HepG2 (cell line): Measurements from ENCODE around the gene ACAP1. TPM values are rescaled to one million over a fixed set of nuclear protein-coding genes. Genes with fewer than 3 reads are reported as not detected.
A peak's percentile ranks its signal among the peaks of the same experiment; 100 is the strongest.

Experiments used
- ATF1 ChIP-seq: IDR thresholded peaks from 2 replicates; pipeline ENCODE4 v1.6.1; 2016; ENCODE audit warnings: mild to moderate bottlenecking, control low read depth
- ATF7 ChIP-seq, 2 experiments: fragments of 450-650 bp in 1 of 2; sonication (generic) in 1 of 2; formaldehyde crosslinking in 1 of 2; IDR thresholded peaks; 2 replicates each; pipeline versions ENCODE4 v1.4.0 to v1.6.1; 2016 to 2020; ENCODE audit warnings: antibody characterized with exemption in 1 of 2, mild to moderate bottlenecking in 1 of 2, missing genetic modification reagents in 1 of 2
- BCLAF1 ChIP-seq: fragments of 450-650 bp; IDR thresholded peaks from 2 replicates; pipeline ENCODE4 v1.6.1; 2017; ENCODE audit warnings: mild to moderate bottlenecking
- CSRNP2 ChIP-seq: sonication (generic); formaldehyde crosslinking; conservative IDR thresholded peaks from 2 replicates; pipeline ENCODE4 v1.8.0; 2022; ENCODE audit warnings: low read depth, missing genetic modification reagents
- HIVEP1 ChIP-seq: sonication (generic); formaldehyde crosslinking; IDR thresholded peaks from 2 replicates; pipeline ENCODE4 v1.4.0; 2020; ENCODE audit warnings: mild to moderate bottlenecking, missing genetic modification reagents
- HMG20B ChIP-seq: conservative IDR thresholded peaks from 2 replicates; pipeline ENCODE4 v1.6.1; 2016; ENCODE audit warnings: missing genetic modification reagents, missing compliant biosample characterization
- IRF9 ChIP-seq: sonication (generic); formaldehyde crosslinking; IDR thresholded peaks from 2 replicates; pipeline ENCODE4 v1.8.0; 2022; ENCODE audit warnings: missing genetic modification reagents, mild to moderate bottlenecking, borderline replicate concordance
- PAXIP1 ChIP-seq: sonication (generic); formaldehyde crosslinking; conservative IDR thresholded peaks from 2 replicates; pipeline ENCODE4 v1.4.0; 2020; ENCODE audit warnings: mild to moderate bottlenecking, missing genetic modification reagents, moderate library complexity
- PHF5A ChIP-seq: IDR thresholded peaks from one replicate; pipeline ENCODE4 v1.6.1; 2018; ENCODE audit warnings: low read depth, missing genetic modification reagents; ENCODE audit not compliant: unreplicated experiment
- RNF2 ChIP-seq: fragments of 450-650 bp; conservative IDR thresholded peaks from 2 replicates; pipeline ENCODE4 v1.6.1; 2016; ENCODE audit warnings: low read depth
- SMARCC2 ChIP-seq: fragments of 450-650 bp; IDR thresholded peaks from 2 replicates; pipeline ENCODE4 v1.6.1; 2017; ENCODE audit warnings: antibody characterized with exemption, mild to moderate bottlenecking
- SYNCRIP ChIP-seq: fragments of 200-400 bp; formaldehyde crosslinking; IDR thresholded peaks from 2 replicates; pipeline ENCODE4 v1.6.1; 2018; ENCODE audit warnings: mild to moderate bottlenecking, low read depth, low read length; ENCODE audit not compliant: insufficient read depth
- ZNF18 ChIP-seq: sonication (generic); formaldehyde crosslinking; IDR thresholded peaks from 2 replicates; pipeline ENCODE4 v1.8.0; 2022; ENCODE audit warnings: mild to moderate bottlenecking, missing genetic modification reagents; ENCODE audit not compliant: insufficient replicate concordance
- ZNF230 ChIP-seq: sonication (generic); formaldehyde crosslinking; IDR thresholded peaks from 2 replicates; pipeline ENCODE4 v1.4.0; 2020; ENCODE audit warnings: mild to moderate bottlenecking, missing genetic modification reagents
- ZNF776 ChIP-seq: sonication (generic); formaldehyde crosslinking; IDR thresholded peaks from 2 replicates; pipeline ENCODE4 v1.4.0; 2020; ENCODE audit warnings: mild to moderate bottlenecking, missing genetic modification reagents
- ZZZ3 ChIP-seq: sonication (generic); formaldehyde crosslinking; IDR thresholded peaks from 2 replicates; pipeline ENCODE4 v1.4.0; 2020; ENCODE audit warnings: missing genetic modification reagents, mild to moderate bottlenecking, borderline replicate concordance
- polyA plus RNA-seq, 8 experiments: library from polyadenylated mRNA; depleted of rRNA in 3 of 8; stranded (reverse) in 7 of 8; unstranded in 1 of 8; fragments of >200 nt; fragmentation: Illumina TruSeq in 4 of 8; extraction: Trizol in 4 of 8; gene quantifications; 2 replicates each; pipeline versions ENCODE4 v1.2.1 to v1.2.3, GENCODE V29; 2011 to 2016; ENCODE audit warnings: low read depth in 4 of 8, missing spikeins in 1 of 8, mixed read lengths in 1 of 8; ENCODE audit not compliant: insufficient read depth in 1 of 8
- total RNA-seq, 5 experiments: library from RNA; depleted of rRNA; stranded (reverse); fragments of >200 nt; fragmentation: Illumina TruSeq; extraction: Trizol; gene quantifications; 2 replicates each; pipeline ENCODE4 v1.2.3, GENCODE V29; 2016; ENCODE audit warnings: low read depth in 1 of 5

Gene ACAP1
- total and polyA plus RNA-seq, 2 of the 13 experiments (the other 11 are each of a cell fraction or from before 2014, with no cell fraction given), result 1.3 to 2.5 TPM

- TF ChIP-seq CSRNP2 (CRISPR knock-in tag), result no peak
- no peak for TF ChIP-seq ZNF230
- TF ChIP-seq PAXIP1 (CRISPR knock-in tag), result peak; percentile 57
- TF ChIP-seq ZZZ3 (CRISPR knock-in tag), result peak; percentile 87; the same call in 1 of the 2 replicates
- no peak for TF ChIP-seq ATF1
- TF ChIP-seq SYNCRIP, result no peak
- no peak for TF ChIP-seq SMARCC2
- TF ChIP-seq IRF9 (CRISPR knock-in tag), result peak; percentile 36; the same call in 1 of the 2 replicates
- TF ChIP-seq RNF2, result no peak
- no peak for TF ChIP-seq BCLAF1
- peak; percentile 88 for TF ChIP-seq ZNF18 (CRISPR knock-in tag)
- peak; percentile 52; the same call in 1 of the 2 replicates for TF ChIP-seq HIVEP1 (CRISPR knock-in tag)
- TF ChIP-seq HMG20B (CRISPR knock-in tag), result no peak
- 0 out of 2 replicates have a peak, but pooled peaks have one; percentile 50 for TF ChIP-seq ZNF776 (CRISPR knock-in tag)
- no peak for TF ChIP-seq ATF7 (IDR thresholded peaks at IDR 0.05)
- no peak for TF ChIP-seq ATF7 (CRISPR knock-in tag; IDR thresholded peaks at IDR 0.05)
- TF ChIP-seq PHF5A (CRISPR knock-in tag), result no peak
These were observed 6.8 kb upstream of the ACAP1 start (continued) for GRCh38 chr17:7329374-7329996.
